PC-9 (cell line): ENCODE data around the gene FOXP1.

ENCODE experiments used
- EZH2 ChIP-seq: fragments of 200-600 bp; sonication (generic); IDR thresholded peaks from 2 replicates; pipeline ENCODE4 v1.8.0; 2017; ENCODE audit warnings: antibody characterized with exemption, low read depth
- TF ChIP-seq, protein P1 (sequence below): fragments of 200-600 bp; sonication (generic); conservative IDR thresholded peaks from 2 replicates; pipeline ENCODE4 v1.6.1; 2017; ENCODE audit warnings: mixed run types, antibody characterized with exemption, mild to moderate bottlenecking, moderate library complexity

DNA sequence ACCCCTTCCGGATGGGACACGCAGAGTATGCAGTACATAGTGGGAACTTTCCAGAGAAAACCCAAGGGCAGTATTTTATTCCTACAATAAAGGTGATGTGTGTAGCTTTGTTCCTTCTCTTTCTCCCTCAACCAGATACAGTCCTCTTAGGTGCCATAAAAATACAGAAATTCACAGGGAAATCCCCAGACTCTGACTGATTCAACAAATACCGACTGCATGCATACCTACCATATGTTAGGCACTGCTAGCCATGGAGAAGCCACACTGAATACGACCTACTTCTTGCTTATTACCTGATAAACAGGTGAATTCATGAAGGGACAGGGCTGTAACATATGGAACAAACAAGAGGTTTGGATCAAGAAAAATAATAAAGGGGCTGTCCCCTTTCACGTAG lies 228.5 kb downstream of the FOXP1 start:
- TF ChIP-seq, protein P1, sequence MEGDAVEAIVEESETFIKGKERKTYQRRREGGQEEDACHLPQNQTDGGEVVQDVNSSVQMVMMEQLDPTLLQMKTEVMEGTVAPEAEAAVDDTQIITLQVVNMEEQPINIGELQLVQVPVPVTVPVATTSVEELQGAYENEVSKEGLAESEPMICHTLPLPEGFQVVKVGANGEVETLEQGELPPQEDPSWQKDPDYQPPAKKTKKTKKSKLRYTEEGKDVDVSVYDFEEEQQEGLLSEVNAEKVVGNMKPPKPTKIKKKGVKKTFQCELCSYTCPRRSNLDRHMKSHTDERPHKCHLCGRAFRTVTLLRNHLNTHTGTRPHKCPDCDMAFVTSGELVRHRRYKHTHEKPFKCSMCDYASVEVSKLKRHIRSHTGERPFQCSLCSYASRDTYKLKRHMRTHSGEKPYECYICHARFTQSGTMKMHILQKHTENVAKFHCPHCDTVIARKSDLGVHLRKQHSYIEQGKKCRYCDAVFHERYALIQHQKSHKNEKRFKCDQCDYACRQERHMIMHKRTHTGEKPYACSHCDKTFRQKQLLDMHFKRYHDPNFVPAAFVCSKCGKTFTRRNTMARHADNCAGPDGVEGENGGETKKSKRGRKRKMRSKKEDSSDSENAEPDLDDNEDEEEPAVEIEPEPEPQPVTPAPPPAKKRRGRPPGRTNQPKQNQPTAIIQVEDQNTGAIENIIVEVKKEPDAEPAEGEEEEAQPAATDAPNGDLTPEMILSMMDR: no peak
- no peak for TF ChIP-seq EZH2
